ENCODE data around the gene TTL.

The TTL gene

GRCh38 chr2:112572005-112572404, 90.0 kb downstream of the TTL start:
- DNase-seq (ENCODE audit: extremely low spot score): no peak
- POLR2A ChIA-PET: no interaction called here
- CTCF ChIA-PET: interaction anchor here (1.2 kb wide), 1 partner anchor 12 kb away, joined by 5 read pairs; no protein-coding TSS in a partner anchor

DNA sequence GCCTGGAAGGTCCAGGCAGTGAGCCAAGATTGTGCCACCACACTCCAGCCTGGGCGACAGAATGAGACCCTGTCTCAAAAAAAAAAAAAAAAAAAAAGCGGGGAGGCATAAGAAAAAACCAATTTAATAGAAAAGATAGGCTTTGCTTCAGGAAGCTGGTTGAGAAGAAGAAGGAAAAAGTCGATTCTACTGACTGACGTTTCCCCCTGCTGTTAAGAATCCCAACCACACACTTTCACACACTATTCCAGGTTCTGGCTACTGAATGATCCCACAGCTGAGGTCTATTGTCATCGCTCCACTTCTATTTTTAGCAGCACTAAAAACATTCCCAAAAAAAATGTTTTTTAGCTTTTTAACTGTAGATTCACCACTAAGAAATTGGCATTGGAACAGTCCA, 95.8 kb downstream of the TTL start:
- ChIA-PET CTCF (interaction anchor here (0.7 to 1.5 kb wide), 3 partner anchors 23 to 148 kb away, joined by 3 to 4 read pairs (median 3); no protein-coding TSS in a partner anchor), POLR2A (interaction anchor here (0.6 kb wide), 1 partner anchor 28 kb away, joined by 3 read pairs; no protein-coding TSS in a partner anchor)
- no peak for TF ChIP-seq CTCF (IDR thresholded peaks at IDR 0.05; ENCODE audit: control extremely low read depth, extremely low read depth, low read depth, missing control alignments)
- DNase-seq (ENCODE audit: extremely low spot score): no peak

More at GRCh38 chr2:112572005-112572404, 90.0 kb downstream of the TTL start:
- no peak for TF ChIP-seq CTCF (IDR thresholded peaks at IDR 0.05; ENCODE audit: control extremely low read depth, extremely low read depth, low read depth, missing control alignments)

- POLR2A ChIA-PET: no interaction called here
- CTCF ChIA-PET: no interaction called here
- DNase-seq (ENCODE audit: extremely low spot score): no peak
- no peak for TF ChIP-seq CTCF (IDR thresholded peaks at IDR 0.05; ENCODE audit: control extremely low read depth, extremely low read depth, low read depth, missing control alignments)
These were observed 97.3 kb downstream of the TTL start for GRCh38 chr2:112579241-112579640.

- POLR2A ChIA-PET: no interaction called here
- no peak for DNase-seq (ENCODE audit: extremely low spot score)
- no peak for TF ChIP-seq CTCF (IDR thresholded peaks at IDR 0.05; ENCODE audit: control extremely low read depth, extremely low read depth, low read depth, missing control alignments)
- CTCF ChIA-PET: interaction anchor here (1.0 to 1.5 kb wide), 3 partner anchors 35 to 145 kb away, joined by 3 to 4 read pairs (median 3); no protein-coding TSS in a partner anchor
These were observed 98.1 kb downstream of the TTL start for GRCh38 chr2:112580084-112580483.

- TF ChIP-seq CTCF (IDR thresholded peaks at IDR 0.05; ENCODE audit: control extremely low read depth, extremely low read depth, low read depth, missing control alignments): peak; percentile 45
- POLR2A ChIA-PET: no interaction called here
- no peak for DNase-seq (ENCODE audit: extremely low spot score)
- CTCF ChIA-PET: interaction anchor here (1.0 to 2.7 kb wide), 3 partner anchors 63 to 326 kb away, joined by 3 to 12 read pairs (median 4); no protein-coding TSS in a partner anchor
These were observed 100.4 kb downstream of the TTL start for GRCh38 chr2:112582314-112582746.

DNA sequence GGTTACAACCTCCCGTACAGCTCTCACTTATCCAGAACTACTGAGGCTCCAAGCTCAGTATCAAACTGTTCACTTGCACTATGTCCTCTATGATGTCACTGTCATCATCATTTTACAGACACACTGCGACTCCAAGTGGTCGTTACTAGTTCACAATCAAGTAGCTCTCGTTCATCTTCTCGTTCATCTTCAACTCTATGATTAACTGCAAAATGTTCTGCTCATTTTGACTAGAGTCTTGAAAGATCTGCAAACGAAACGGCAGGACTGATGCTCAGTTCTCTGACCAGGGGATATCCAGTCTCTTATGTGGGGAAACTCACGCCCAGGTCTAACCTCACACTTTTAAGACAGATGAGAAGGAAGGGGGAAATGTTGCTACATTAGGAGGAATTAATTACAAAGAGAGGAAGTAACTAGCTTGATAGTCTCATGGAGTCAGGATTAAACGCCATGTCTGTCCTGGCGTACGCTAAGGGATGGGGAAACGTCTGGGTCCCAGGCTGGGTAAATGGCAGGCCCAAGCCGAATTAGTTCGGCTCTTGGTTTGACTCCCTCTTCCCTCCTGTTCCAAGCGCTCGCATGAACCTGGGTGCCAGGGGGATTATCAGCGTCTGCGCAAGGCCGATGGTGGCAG, 101.7 kb downstream of the TTL start:
- DNase-seq (ENCODE audit: extremely low spot score): no peak
- ChIA-PET POLR2A (no interaction called here), CTCF (interaction anchor here (0.8 to 3.1 kb wide), 11 partner anchors 11 to 533 kb away, joined by 3 to 40 read pairs (median 4); no protein-coding TSS in a partner anchor)
- TF ChIP-seq CTCF (IDR thresholded peaks at IDR 0.05; ENCODE audit: control extremely low read depth, extremely low read depth, low read depth, missing control alignments): no peak
